PC-3 (cell line): Measurements from ENCODE around the gene MMP15.

ENCODE experiments used
- CTCF ChIP-seq: fragments of 300-600 bp; sonication (generic); conservative IDR thresholded peaks from 2 replicates; pipeline ENCODE4 v1.5.1; 2017; ENCODE audit warnings: antibody characterized with exemption, low read depth, mild to moderate bottlenecking, low read length
- EZH2 ChIP-seq: fragments of 300-600 bp; sonication (generic); IDR thresholded peaks from one replicate; pipeline ENCODE4 v1.6.1; 2017; ENCODE audit warnings: antibody characterized with exemption, mild to moderate bottlenecking, low read length; ENCODE audit not compliant: unreplicated experiment

- TF ChIP-seq CTCF (no peak), EZH2 (no peak)
These were observed 31.6 kb downstream of the MMP15 start for GRCh38 chr16:58057121-58057520.
